CD4-positive, alpha-beta T cell treated with Interleukin-17A for 4 hours (primary cell): ENCODE data around the gene ACOXL.
"Not testable (repeated sequence)": the region's sequence is repeated elsewhere in the genome, so short reads cannot be mapped to it uniquely, and the experiment has no call there.

Experiments used
- DNase-seq: peaks from one replicate; pipeline ENCODE4 v3.0.0-alpha.2; 2020; ENCODE audit warnings: mixed read lengths

The ACOXL gene

DNA sequence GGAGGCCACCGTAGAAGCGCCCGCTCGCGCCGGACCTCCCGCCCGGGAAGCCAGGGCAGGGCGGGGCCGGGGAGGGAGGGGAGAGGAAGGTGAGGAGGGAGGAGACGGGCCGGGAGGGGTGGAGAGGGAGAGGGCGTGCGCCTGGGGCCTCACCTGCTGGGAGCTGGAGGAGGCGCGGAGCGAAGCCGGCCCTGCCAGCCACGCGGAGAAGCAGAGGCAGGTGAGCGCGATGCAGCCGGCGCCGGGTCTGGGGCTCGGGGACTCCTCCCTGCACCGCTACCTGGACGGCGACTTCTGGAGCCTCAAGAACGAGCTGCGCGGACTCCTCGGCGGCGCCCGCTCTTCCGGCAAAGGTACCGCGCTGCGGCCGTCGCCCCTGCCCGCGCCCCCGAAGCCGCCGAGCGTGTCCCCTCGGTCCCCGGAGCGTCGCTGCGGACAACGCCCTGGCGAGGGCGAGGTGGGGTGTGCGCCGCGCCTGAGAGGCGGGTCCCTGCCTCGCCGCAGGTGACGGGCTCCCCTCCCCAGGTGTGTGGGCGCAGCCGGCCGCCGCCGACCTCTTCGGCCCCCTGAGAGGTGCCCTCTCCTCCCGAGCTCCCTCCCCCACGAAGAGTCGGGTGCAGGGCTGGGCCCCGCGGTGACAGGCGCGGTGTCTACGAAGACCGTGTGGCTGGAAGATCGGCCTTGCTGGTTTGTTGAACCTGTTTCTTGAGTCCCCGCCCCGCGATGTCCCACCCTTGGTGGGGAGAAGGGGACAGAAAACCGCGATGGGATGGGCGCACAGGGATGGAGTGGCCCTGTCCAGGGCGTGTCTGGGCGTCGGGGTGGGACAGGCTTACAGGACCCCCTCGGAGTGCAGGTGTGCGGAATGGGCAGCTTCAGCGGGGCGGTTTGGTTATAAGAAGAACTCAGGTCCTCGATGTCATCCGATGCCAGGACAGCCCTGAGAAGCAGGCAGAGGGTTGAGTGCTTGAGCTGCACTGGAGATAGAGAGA is at the start of gene ACOXL:
Gene ACOXL (plus strand): TSS at position 152 of the 992 bp plus-strand sequence. CDS start 35,817 bp downstream, outside the sequence.
- DNase-seq = peak; percentile 14

DNA sequence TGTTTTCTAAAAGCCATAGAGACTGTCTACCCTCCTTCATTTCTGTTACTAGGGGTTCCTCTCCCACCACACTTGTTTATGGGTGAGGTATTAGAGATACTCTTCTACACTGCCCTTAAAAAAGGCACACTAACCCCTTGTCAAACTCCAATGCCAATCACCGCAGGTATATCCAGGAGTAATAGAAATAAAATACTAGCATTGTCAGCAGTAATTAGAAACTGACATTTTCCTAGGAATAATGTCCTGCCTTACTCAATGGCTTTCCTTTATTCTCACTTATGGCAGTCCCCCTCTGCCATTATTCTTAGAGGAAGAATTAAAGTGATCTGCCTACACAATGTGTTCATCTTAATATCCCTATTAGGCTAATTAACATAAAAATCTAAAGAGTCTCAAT is 49.5 kb upstream of the ACOXL start:
- DNase-seq = no peak

DNA sequence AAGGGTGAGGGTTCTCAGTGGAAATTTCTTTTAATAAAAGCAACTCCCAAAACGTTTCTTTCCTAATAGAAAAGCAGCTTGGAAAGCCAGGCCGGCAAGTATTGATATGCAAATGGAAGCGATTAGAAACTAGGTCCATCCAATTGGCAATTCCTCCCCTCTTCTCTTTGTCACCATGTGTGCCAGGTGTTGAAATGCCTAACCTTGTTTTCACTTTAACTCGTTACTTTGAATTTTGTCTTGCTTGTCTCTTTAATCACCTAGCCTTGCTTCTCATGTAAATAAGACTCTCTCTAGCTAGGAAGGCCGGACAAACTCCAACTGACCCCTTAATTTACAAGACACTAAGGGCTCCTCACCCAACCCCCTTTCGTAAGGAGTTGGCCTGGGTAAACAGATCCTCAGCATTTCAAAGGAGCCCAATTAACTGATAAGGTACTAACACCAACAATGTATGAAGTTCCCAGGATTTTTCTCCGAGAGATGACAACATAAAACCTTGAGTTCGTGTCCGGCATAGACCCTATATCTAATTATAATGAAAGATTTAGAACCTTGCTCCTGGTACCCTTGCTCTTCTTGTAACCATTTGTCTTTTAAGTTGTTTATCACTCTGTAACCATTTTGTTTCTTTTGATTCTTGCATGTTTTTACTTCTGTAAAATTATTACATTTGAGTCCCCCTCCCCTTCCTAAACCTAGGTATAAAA is 44.4 kb upstream of the ACOXL start:
- not testable (repeated sequence) for DNase-seq

GRCh38 chr2:110688594-110689091 is 43.7 kb upstream of the ACOXL start:
- DNase-seq = no peak

DNA sequence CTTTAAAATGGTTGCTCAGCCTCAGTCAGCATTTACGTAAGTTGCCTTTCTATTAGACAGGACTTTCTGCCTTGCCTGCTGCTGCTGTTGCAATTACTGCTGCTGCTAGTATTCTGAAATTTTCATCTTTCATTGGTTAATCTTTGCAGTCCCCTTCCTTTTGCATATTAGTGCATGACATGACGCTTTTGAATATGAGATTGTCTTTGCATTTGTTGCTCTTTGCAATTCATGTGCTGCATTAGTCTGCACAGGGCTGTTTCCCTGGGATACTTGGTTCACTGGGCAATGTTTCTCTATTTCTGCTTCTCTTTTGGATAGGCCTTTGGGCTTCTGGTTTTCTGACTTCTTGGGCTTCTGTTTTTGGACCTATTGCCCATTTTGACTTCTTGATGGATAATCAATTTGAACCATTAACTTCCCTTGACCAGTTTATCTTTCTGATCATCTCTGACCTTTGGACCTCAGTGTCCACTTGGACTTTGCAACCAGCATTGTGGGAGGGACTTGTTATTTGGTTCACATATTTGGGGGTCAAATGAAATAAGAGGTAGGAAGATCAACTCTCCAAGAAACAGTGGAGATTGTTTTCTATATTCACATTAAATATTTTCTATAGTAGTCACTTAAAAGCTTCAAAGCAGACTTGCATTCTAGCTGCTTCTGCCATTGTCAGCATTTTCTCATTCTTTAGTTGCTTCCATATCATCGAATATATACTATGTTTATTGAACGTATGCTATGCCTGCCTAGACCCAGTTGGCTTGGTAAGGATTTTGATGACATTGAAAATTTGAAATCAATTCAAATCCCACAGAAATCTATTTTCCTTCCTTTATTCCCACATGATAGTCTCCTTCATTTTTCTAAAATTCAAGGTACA is 42.0 kb upstream of the ACOXL start:
- DNase-seq = no peak

DNA sequence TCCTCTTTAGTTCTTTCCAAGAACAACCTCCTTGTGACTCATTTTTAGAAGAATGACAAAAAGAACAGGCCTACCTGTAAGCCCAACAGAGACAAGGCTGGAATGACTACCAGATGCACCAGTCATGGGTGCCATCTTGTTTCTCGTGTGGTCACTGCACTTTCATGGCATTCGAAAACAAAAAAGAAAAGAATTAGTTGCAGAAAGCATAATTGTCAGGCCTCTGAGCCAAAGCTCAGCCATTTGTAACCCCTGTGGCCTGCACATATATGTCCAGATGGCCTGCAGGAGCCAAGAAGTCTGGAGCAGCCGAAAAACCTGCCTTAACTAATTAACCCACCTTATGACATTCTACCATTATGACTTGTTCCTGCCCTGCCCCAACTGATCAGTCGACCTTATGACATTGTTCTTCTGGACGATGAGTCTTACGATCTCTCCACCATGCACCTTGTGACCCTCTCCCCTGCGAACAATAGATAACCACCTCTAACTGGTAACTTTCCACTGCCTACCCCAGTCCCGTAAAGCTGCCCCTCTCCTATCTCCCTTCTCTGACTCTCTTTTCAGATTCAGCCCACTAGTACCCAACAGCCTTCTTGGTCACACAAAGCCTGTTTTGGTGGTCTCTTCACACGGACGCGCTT is 40.6 kb upstream of the ACOXL start:
- DNase-seq = no peak

DNA sequence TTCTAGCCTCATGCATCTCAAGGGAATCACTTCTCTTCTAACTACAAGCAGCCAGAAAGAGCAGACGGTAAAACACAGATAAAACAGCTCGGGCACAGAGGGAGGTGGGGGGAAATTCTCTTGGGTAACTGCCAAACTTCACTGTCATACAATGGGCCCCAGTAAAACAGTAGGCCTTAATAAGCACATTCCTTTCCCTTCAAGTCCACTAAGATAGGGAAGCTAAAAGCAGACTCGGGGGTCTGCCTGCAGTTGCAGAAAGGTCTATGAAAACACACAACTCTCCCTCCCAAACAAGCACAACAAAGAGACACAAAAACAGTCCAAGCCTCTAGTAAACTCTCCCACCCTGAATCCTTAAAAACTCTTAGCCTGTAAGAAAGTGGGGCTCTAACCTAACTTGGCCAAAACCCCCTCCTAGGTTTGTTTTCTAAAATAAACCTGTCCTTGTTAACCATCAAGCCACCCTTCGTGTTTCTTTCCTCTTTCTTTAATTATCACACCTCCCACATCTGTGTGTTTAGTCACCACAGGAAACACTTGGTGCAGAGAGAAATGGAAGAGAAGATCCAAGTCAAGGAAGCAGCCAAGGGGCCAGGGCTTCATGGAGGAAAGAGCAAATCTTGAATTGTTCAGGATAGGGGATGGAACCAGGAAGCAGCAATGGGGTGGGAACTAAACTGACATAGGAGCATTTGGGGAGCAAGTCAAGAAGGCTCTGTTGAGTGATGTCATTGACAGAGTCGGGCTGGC is 37.1 kb upstream of the ACOXL start:
- DNase-seq = not testable (repeated sequence)

DNA sequence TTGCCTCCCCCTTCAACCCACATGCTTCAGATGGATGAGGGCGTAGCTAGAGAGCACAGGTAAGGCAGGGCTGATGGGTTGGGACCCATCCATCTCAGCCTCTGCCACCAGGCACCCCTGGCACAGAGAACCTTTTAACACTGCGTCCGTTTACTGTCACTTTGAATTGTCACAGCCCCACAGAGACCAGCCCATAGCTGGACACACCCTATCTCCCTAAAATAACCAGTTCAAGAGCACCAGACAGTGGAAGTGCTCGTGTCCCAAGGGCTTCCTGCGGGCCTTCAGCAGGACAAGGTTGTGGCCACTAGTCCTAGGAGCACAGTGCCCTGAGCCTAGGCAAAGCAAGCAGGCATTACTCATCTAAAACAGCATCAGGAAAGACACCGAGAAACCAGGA is 34.1 kb upstream of the ACOXL start:
- DNase-seq = not testable (repeated sequence)

DNA sequence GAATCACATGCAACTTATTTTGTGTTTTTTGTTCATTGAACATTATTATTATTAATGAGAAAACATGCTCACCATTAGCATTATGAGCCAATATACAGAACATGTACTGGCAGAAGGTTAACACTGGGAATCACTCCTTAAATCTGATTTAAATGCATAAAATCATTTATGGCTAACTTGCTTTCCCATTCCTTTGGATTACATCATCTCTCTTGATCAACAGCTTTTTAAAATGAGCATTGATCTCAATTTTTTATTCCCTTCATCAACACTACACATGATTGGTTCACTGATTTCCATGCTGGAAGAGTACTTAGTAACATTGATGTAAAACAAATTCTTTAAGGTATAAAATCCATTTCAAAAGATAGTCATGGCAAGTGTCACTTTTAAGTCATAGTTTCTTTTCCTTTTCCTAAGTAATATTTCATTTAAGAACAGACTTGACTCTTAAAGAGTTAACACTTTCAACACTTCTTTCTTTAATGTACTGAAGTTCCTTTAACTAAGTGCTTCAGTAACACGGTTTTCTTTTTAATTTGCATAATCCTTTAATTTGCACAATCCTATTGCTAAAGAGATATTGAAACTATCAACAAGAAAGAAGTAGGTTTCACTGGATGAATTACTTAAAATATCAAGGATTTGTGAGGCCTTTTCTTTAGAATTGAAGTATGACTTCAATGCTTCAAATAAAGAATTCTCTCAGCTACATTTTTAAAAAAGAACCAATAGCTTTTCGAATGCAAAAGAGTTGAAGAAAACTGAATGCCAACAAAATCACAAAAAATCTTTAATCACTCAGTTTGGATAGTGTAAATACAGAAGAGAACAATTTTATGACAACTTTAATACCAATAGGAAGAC is 29.6 kb upstream of the ACOXL start:
- DNase-seq = no peak

DNA sequence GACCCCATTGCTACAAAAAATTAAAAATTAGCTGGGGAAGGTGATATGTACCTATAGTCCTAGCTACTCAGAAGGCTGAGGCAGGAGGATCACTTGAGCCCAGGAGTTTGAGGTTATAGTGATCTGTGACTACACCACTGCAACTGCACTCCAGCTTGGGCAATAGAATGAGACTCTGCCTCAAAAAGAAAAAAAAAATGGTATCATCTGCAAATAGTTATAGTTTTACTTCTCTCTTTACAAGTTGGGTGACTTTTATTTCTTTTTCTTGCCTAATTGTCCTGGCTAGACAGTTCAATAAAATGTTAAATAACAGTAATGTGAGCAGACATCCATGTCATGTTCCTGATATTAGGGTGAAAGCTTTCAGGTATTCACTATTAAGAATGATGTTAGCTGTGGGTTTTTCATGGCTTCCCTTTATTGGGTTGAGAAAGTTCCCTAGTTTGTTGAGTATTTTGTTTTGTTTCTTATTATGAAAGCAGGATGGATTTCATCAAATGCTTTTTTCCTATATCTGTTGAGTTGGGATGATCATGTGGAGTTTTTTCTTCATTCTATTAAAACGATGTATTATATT is 24.9 kb upstream of the ACOXL start:
- no peak for DNase-seq

- no peak for DNase-seq
These were observed 23.9 kb upstream of the ACOXL start for GRCh38 chr2:110708455-110708854.

- DNase-seq = no peak
These were observed 19.6 kb upstream of the ACOXL start for GRCh38 chr2:110712737-110713136.

DNA sequence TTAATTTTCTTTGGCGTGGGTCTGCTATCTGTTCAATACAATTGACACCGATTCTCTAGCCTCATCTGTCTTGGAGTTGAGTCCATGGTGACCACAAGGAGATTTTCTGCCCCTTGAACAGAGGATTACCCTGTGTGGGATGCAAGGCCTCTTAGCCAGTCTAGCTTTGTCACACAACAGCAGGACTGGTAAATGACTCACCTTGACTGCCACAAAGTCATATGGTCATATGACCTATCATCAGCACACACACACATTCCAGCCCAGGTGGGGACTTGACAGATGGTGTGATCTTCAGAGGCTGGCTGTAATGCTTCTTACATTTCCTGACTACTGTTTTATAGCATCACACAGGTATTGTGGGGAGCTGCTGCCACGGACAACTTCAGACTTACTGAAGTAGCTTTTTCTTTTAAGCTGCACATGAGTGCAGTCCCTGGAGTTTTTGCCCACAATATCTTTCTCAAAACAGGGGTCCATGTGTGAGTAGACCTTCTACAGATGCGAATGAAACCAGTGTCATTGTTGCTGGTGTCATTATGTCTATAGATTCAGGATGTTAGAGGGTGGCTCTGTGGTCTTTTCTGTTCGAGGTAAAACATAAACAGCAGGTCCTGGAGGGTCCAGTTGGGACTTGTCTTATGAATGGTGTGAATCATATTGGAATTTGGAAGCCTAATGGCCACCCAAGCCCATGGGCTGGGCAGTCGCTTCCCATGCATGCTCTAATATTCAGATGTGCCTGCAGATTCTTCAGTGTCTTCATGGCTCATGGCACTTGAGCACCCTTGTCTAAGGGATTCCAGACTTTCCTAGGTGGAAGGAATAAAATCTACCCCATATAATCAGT is 18.6 kb upstream of the ACOXL start:
- DNase-seq = no peak

- no peak for DNase-seq
These were observed 17.7 kb upstream of the ACOXL start for GRCh38 chr2:110714452-110715224.

- DNase-seq = no peak
These were observed 15.3 kb upstream of the ACOXL start for GRCh38 chr2:110716959-110717645.

DNA sequence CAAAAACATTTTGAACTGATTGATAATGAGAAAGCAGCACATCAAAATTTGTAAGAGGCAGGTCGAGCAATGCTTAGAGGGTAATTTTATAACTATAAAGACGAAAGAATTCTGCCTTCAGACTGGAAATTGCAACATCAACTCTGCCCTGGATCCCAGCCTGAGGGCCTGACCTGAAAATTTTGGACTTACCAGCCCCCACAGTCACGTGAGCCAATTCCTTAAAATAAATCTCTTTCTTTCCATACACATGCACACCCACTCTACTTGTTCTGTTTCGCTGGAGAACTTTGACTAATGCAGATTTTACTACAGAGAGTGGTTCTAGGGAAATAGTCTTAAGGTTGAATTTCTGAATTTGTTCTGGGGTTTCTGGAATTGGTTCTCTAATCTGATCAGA is 14.6 kb upstream of the ACOXL start:
- no peak for DNase-seq

DNA sequence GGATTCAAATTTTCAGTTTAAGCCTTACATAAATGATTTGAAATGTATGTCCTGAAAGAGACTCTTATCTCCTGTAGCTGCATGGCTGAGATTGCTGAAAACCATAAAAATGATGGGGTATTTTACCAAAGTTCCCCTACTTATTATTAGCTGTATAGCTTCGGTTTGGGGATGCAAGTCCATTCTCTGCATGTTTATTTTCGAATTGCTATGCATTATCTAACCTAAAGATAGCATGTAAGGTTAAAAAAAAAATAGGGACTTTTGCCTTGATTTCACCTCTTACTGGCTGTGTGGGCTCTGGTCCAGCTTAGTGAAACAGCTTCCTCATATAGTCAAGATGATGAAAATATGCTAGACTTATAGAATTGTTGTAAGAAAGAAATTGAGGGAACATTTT is 14.0 kb upstream of the ACOXL start:
- no peak for DNase-seq

DNA sequence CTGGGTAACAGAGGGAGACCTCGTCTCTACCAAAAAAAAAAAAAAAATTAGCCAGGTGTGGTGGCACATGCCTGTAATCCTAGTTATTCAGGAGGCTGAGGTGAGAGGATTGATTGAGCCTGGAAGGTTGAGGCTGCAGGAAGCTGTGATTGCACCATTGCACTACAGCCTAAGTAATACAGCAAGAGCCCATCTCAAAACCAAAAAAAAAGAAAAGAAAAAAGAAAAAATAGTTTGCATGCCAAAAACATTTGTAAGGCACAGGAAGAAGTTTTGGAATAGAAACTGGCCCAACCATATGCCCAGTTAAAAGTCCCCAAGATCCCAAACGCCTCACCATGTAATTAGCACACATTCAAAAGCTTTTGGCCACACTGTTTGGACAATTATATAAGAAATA is 13.4 kb upstream of the ACOXL start:
- DNase-seq = no peak
